KOPT-K1 (cell line): ENCODE measurements around the gene FLNB.

Source experiments
- H3K27ac ChIP-seq: fragments of 200-600 bp; sonication (generic); 2 replicates; pipeline ENCODE4 v1.5.1; 2016; ENCODE audit warnings: antibody characterized with exemption, mild to moderate bottlenecking, low read depth, low read length; ENCODE audit not compliant: poor library complexity, severe bottlenecking
- H3K36me3 ChIP-seq: fragments of 200-600 bp; sonication (generic); 2 replicates; pipeline ENCODE4 v1.5.1; 2017; ENCODE audit warnings: antibody characterized with exemption, mild to moderate bottlenecking, low read length, moderate library complexity; ENCODE audit not compliant: insufficient read depth
- H3K9me3 ChIP-seq: fragments of 200-600 bp; sonication (generic); 2 replicates; pipeline ENCODE4 v1.5.1; 2017; ENCODE audit warnings: antibody characterized with exemption, low read length, mild to moderate bottlenecking; ENCODE audit not compliant: insufficient read depth, poor library complexity, severe bottlenecking

Gene FLNB

GRCh38 chr3:58008141-58009025 lies at the start of gene FLNB:
Gene FLNB, plus strand, starts transcription at chr3:58008422. Its CDS starts 143 bp downstream, at chr3:58008565.
- H3K36me3 ChIP-seq, result no peaks in the 10 kb centered on the region
- no peaks in the 10 kb centered on the region for H3K9me3 ChIP-seq
- peak within 1 kb of the TSS; percentile 57 for H3K27ac ChIP-seq

- H3K27ac ChIP-seq, result no peak overlapping the region
These were observed 49.4 kb upstream of the FLNB start for GRCh38 chr3:57958642-57959422.

GRCh38 chr3:57959423-57960173 lies 48.6 kb upstream of the FLNB start:
- Histone ChIP-seq H3K9me3 (no peaks in the 10 kb centered on the region), H3K27ac (no peak overlapping the region), H3K36me3 (no peaks in the 10 kb centered on the region)

More at GRCh38 chr3:57958642-57959422, 49.4 kb upstream of the FLNB start:
- Histone ChIP-seq H3K36me3 (no peaks in the 10 kb centered on the region), H3K9me3 (no peaks in the 10 kb centered on the region)

- Histone ChIP-seq H3K9me3 (no peaks in the 10 kb centered on the region), H3K27ac (no peak overlapping the region), H3K36me3 (no peaks in the 10 kb centered on the region)
These were observed 48.1 kb upstream of the FLNB start for GRCh38 chr3:57960174-57960505.

GRCh38 chr3:57961177-57961827 lies 46.9 kb upstream of the FLNB start:
- Histone ChIP-seq H3K9me3 (no peaks in the 10 kb centered on the region), H3K27ac (no peak overlapping the region), H3K36me3 (no peaks in the 10 kb centered on the region)

- H3K9me3 ChIP-seq, result no peaks in the 10 kb centered on the region
- no peaks in the 10 kb centered on the region for H3K36me3 ChIP-seq
- no peak overlapping the region for H3K27ac ChIP-seq
These were observed 46.3 kb upstream of the FLNB start for GRCh38 chr3:57961828-57962447.

GRCh38 chr3:57962448-57962834 lies 45.8 kb upstream of the FLNB start:
- Histone ChIP-seq H3K36me3 (no peaks in the 10 kb centered on the region), H3K9me3 (peaks cover 3% of the 10 kb centered on the region), H3K27ac (no peak overlapping the region)

GRCh38 chr3:57963811-57964346 lies 44.3 kb upstream of the FLNB start:
- Histone ChIP-seq H3K27ac (no peak overlapping the region), H3K36me3 (no peaks in the 10 kb centered on the region), H3K9me3 (peaks cover 8% of the 10 kb centered on the region)

GRCh38 chr3:57966829-57967228 lies 41.4 kb upstream of the FLNB start:
- H3K27ac ChIP-seq, result peak overlapping the region; percentile 50
- no peaks in the 10 kb centered on the region for H3K36me3 ChIP-seq
- peaks cover 8% of the 10 kb centered on the region for H3K9me3 ChIP-seq

- Histone ChIP-seq H3K36me3 (no peaks in the 10 kb centered on the region), H3K9me3 (peaks cover 8% of the 10 kb centered on the region), H3K27ac (peak overlapping the region; percentile 50)
These were observed 40.6 kb upstream of the FLNB start for GRCh38 chr3:57967590-57967989.

GRCh38 chr3:57968501-57968900 lies 39.7 kb upstream of the FLNB start:
- Histone ChIP-seq H3K36me3 (no peaks in the 10 kb centered on the region), H3K27ac (no peak overlapping the region)

GRCh38 chr3:57971975-57972374 lies 36.2 kb upstream of the FLNB start:
- Histone ChIP-seq H3K9me3 (peaks cover 8% of the 10 kb centered on the region), H3K36me3 (no peaks in the 10 kb centered on the region), H3K27ac (peak overlapping the region; percentile 40)

More at GRCh38 chr3:57968501-57968900, 39.7 kb upstream of the FLNB start:
- peaks cover 8% of the 10 kb centered on the region for H3K9me3 ChIP-seq

GRCh38 chr3:57972531-57973111 lies 35.6 kb upstream of the FLNB start:
- peak overlapping the region; percentile 40 for H3K27ac ChIP-seq
- H3K36me3 ChIP-seq, result no peaks in the 10 kb centered on the region

More at GRCh38 chr3:57972531-57973111, 35.6 kb upstream of the FLNB start:
- peaks cover 3% of the 10 kb centered on the region for H3K9me3 ChIP-seq
